Adrenal gland (tissue), 5 donors: ENCODE results near the gene SEMA7A.

Experiments
- CTCF ChIP-seq, 6 experiments: fragments of 450-650 bp in 4 of 6; fragments of 200-600 bp in 2 of 6; sonication (generic) in 1 of 6; IDR thresholded peaks; 1 replicate in 5 of 6; 2 replicates in 1 of 6; pipeline versions ENCODE4 v1.5.1 to v1.8.0; 2016 to 2021; ENCODE audit warnings: antibody characterized with exemption in 6 of 6, mild to moderate bottlenecking in 2 of 6, moderate library complexity in 1 of 6
- POLR2A ChIP-seq, 2 donors: fragments of 450-650 bp; IDR thresholded peaks; one replicate each; pipeline ENCODE4 v1.6.1; 2017; ENCODE audit warnings: antibody characterized with exemption in 2 of 2, mild to moderate bottlenecking in 2 of 2, moderate library complexity in 1 of 2
- donor health status: DM: no; HTN: no; CAD: no.

- peak in 1 of 6 experiments; percentile 29 for TF ChIP-seq CTCF (IDR thresholded peaks at IDR 0.05)
- TF ChIP-seq POLR2A (IDR thresholded peaks at IDR 0.05) = no peak
These were observed 13.4 kb downstream of the SEMA7A start for GRCh38 chr15:74420193-74420905.
